PC-3 (cell line): Measurements from ENCODE around the gene RHEBL1. TPM values are rescaled to one million over a fixed set of nuclear protein-coding genes. Genes with fewer than 3 reads are reported as not detected.
A peak's percentile ranks its signal among the peaks of the same experiment; 100 is the strongest.

Source experiments
- ATAC-seq: fragments of 200-7000 bp; cut with Tn5 transposase; 2 replicates; pipeline ENCODE4 v1.9.1; 2020; ENCODE audit warnings: mild to moderate bottlenecking, moderate library complexity
- BruUV-seq: library from RNA; stranded (reverse); fragments of 400-500 nt; replicated peaks from 2 replicates; lab custom pipeline; 2021; lab: Mats Ljungman, UMichigan
- CTCF ChIA-PET: fragments of 300-600 bp; sonication (Branson Sonifier 250); formaldehyde crosslinking; loops from one replicate; lab custom pipeline; 2022; ENCODE audit warnings: antibody characterized with exemption; lab: Charles Lee
- POLR2A ChIA-PET: fragments of 300-600 bp; sonication (Branson Sonifier 250); formaldehyde crosslinking; loops from one replicate; lab custom pipeline; 2022; ENCODE audit warnings: antibody characterized with exemption; ENCODE audit not compliant: unreplicated experiment; lab: Charles Lee
- DNase-seq: peaks from one replicate; pipeline ENCODE4 v3.0.0-alpha.2; 2015
- H2AFZ ChIP-seq: fragments of 300-600 bp; sonication (generic); 2 replicates; pipeline ENCODE4 v1.6.0; 2016; ENCODE audit warnings: antibody characterized with exemption, low read length
- H3F3A ChIP-seq: fragments of 300-600 bp; sonication (generic); one replicate; pipeline ENCODE4 v1.6.0; 2017; ENCODE audit warnings: antibody characterized with exemption, low read length, control low read depth, mild to moderate bottlenecking; ENCODE audit not compliant: unreplicated experiment
- H3K27ac ChIP-seq: fragments of 300-600 bp; sonication (generic); 2 replicates; pipeline ENCODE4 v1.5.1; 2016; ENCODE audit warnings: mild to moderate bottlenecking, low read length
- H3K27me3 ChIP-seq: fragments of 300-600 bp; sonication (generic); 2 replicates; pipeline ENCODE4 v1.6.1; 2016; ENCODE audit warnings: low read length, mixed read lengths
- H3K36me3 ChIP-seq: fragments of 300-600 bp; sonication (generic); 2 replicates; pipeline ENCODE4 v1.6.1; 2016; ENCODE audit warnings: low read depth, mixed run types, low read length, mixed read lengths
- H3K4me1 ChIP-seq: fragments of 300-600 bp; sonication (generic); 2 replicates; pipeline ENCODE4 v1.5.1; 2016; ENCODE audit warnings: low read length; ENCODE audit not compliant: insufficient read depth
- H3K4me2 ChIP-seq: fragments of 300-600 bp; sonication (generic); 2 replicates; pipeline ENCODE4 v1.6.0; 2016; ENCODE audit warnings: low read length
- H3K4me3 ChIP-seq: fragments of 300-600 bp; sonication (generic); 2 replicates; pipeline ENCODE4 v1.5.1; 2016; ENCODE audit warnings: mild to moderate bottlenecking, low read length, mixed read lengths
- H3K79me2 ChIP-seq: fragments of 300-600 bp; sonication (generic); 2 replicates; pipeline ENCODE4 v1.6.1; 2017; ENCODE audit warnings: low read length, mixed read lengths
- H3K9ac ChIP-seq: fragments of 300-600 bp; sonication (generic); 2 replicates; pipeline ENCODE4 v1.6.0; 2016; ENCODE audit warnings: mild to moderate bottlenecking, low read length
- H3K9me2 ChIP-seq: fragments of 300-600 bp; sonication (generic); replicated peaks from 2 replicates; pipeline ENCODE4 v1.6.1; 2016; ENCODE audit warnings: mixed run types, low read length, mixed read lengths
- H3K9me3 ChIP-seq: fragments of 300-600 bp; sonication (generic); 2 replicates; pipeline ENCODE4 v1.6.1; 2016; ENCODE audit warnings: low read length, mixed read lengths
- H4K20me1 ChIP-seq: fragments of 300-600 bp; sonication (generic); 2 replicates; pipeline ENCODE4 v1.6.1; 2016; ENCODE audit warnings: low read length, mixed read lengths
- CTCF ChIP-seq: fragments of 300-600 bp; sonication (generic); conservative IDR thresholded peaks from 2 replicates; pipeline ENCODE4 v1.5.1; 2017; ENCODE audit warnings: antibody characterized with exemption, low read depth, mild to moderate bottlenecking, low read length
- EZH2 ChIP-seq: fragments of 300-600 bp; sonication (generic); IDR thresholded peaks from one replicate; pipeline ENCODE4 v1.6.1; 2017; ENCODE audit warnings: antibody characterized with exemption, mild to moderate bottlenecking, low read length; ENCODE audit not compliant: unreplicated experiment
- EZH2phosphoT487 ChIP-seq: fragments of 300-600 bp; sonication (generic); IDR thresholded peaks from 2 replicates; pipeline ENCODE4 v1.6.1; 2018; ENCODE audit warnings: mild to moderate bottlenecking, antibody characterized with exemption, low read length, borderline replicate concordance
- intact Hi-C: fragments of 100-400 bp; cut with micrococcal nuclease; formaldehyde crosslinking; loops from 2 replicates; pipeline ENCODE4 v1.9.0; 2023
- total RNA-seq: library from RNA; depleted of rRNA; stranded (reverse); fragments of >200 nt; gene quantifications from 2 replicates; pipeline ENCODE4 v1.2.3, GENCODE V29; 2014

Gene RHEBL1
- total RNA-seq, 1 experiment from 2014 or later = 5.0 TPM

- H3K9ac ChIP-seq = peak within 1 kb of the TSS; percentile 99
- H3K27ac ChIP-seq = peak within 1 kb of the TSS; percentile 89
- H4K20me1 ChIP-seq = peaks cover 41% of the 10 kb centered on the region
- no peaks in the 10 kb centered on the region for H3K9me3 ChIP-seq
- no peaks in the 10 kb centered on the region for H3F3A ChIP-seq
- no peaks in the 10 kb centered on the region for H3K9me2 ChIP-seq
- H3K27me3 ChIP-seq = no peaks in the 10 kb centered on the region
- H3K4me2 ChIP-seq = peak within 1 kb of the TSS; percentile 93
- BruUV-seq = no TSS peak
- no peaks in the 10 kb centered on the region; the same call in 1 of the 2 replicates for H3K36me3 ChIP-seq
- peak within 1 kb of the TSS; percentile 93 for H2AFZ ChIP-seq
- peak within 1 kb of the TSS; percentile 87 for H3K4me3 ChIP-seq
- H3K79me2 ChIP-seq = peaks cover 66% of the 10 kb centered on the region
- no peak; the same call in 1 of the 2 replicates for TF ChIP-seq CTCF
- TF ChIP-seq EZH2phosphoT487 = no peak
- no peak for TF ChIP-seq EZH2
- POLR2A ChIA-PET = no interaction called here
- DNase-seq (peak; percentile 87), ATAC-seq (peak; percentile 59)
- intact Hi-C loops = no loop called here
- CTCF ChIA-PET = no interaction called here
- peaks cover 23% of the 10 kb centered on the region for H3K4me1 ChIP-seq
Observed at GRCh38 chr12:49060237-49061156, 9.3 kb downstream of the RHEBL1 start, which contains the start of gene KMT2D. KMT2D (minus strand) TSS chr12:49060794; CDS start chr12:49055324, 5,470 bp downstream.

- Histone ChIP-seq H3K36me3 (peaks cover 7% of the 10 kb centered on the region), H4K20me1 (peaks cover 51% of the 10 kb centered on the region), H3K9ac (peak overlapping the region; percentile 99), H3K27ac (peak overlapping the region; percentile 89), H3K4me2 (peak overlapping the region; percentile 93), H3K4me3 (peak overlapping the region; percentile 87), H3K27me3 (no peaks in the 10 kb centered on the region), H3K9me3 (no peaks in the 10 kb centered on the region), H3K79me2 (peaks cover 75% of the 10 kb centered on the region), H2AFZ (peak overlapping the region; percentile 93; the same call in 1 of the 2 replicates), H3F3A (no peaks in the 10 kb centered on the region), H3K9me2 (no peaks in the 10 kb centered on the region), H3K4me1 (peaks cover 23% of the 10 kb centered on the region)
- no TSS peak for BruUV-seq
- no peak for TF ChIP-seq EZH2phosphoT487
- no peak for TF ChIP-seq EZH2
- TF ChIP-seq CTCF = no peak
- intact Hi-C loops = no loop called here
- ATAC-seq (peak; percentile 4; the same call in 1 of the 2 replicates), DNase-seq (peak; percentile 22)
- ChIA-PET POLR2A (no interaction called here), CTCF (no interaction called here)
Observed at GRCh38 chr12:49059299-49060171, 10.2 kb downstream of the RHEBL1 start.
